NCI-H2029 treated with DMSO at 0.1 percent for 48 hours (cell line): Measurements from ENCODE around the gene BTBD10.
"Not testable (repeated sequence)": the region's sequence is repeated elsewhere in the genome, so short reads cannot be mapped to it uniquely, and the experiment has no call there.

Experiments
- DNase-seq: peaks from one replicate; lab custom pipeline; 2025; lab: John Stamatoyannopoulos, UW

Gene BTBD10

DNA sequence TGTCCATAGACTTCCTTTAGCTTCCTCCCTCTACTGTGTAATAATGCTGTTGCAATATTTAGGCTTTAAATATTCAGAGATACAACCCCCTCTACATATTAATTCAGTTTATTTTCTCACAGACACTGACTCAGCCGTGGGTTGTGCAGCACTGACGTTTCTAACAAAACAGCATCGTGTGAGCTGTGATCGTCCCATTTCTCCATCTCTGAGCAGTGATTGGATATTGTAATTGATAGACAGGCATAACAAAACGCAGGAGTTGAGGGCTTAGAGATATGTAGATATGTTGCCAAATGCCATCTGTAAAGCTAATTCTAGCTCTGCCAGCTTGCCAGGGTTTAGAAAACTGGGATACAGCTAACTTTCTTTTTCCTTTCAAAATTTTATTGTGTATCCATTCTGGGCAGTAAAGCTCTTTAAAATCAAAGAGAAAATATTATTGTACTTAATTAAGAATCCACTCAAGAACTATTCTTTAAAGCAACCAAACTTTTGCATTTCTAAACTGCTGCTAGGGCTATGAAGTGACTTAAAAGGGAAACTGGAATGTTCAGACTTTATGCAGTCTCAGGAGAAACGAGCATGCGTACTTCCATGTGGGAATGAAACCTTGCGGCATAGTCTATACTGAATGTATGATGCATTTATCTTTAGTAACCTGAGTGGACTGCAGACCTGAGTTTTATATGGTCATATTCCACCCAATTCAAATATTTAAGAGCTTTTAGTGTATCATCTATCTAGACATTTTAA is 22.7 kb downstream of the BTBD10 start:
- peak; percentile 23 for DNase-seq

DNA sequence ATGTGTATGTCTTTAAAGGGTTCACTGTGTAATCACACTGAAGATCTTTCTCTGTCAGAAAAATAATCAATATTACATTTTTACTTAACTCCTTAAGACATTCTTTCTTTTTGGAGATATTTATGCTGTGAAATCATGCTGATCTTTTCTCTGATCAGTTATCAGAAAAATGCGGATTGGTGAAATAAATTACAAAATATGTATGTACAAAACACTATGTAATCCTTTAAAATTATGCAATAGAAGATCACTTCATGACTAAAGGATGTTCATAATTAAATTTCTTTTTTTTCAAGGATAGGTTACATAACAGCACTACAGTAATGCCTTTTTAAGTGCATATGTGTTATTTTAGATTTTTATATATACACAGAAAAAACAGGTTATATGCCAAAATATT is 24.7 kb downstream of the BTBD10 start:
- no peak for DNase-seq

DNA sequence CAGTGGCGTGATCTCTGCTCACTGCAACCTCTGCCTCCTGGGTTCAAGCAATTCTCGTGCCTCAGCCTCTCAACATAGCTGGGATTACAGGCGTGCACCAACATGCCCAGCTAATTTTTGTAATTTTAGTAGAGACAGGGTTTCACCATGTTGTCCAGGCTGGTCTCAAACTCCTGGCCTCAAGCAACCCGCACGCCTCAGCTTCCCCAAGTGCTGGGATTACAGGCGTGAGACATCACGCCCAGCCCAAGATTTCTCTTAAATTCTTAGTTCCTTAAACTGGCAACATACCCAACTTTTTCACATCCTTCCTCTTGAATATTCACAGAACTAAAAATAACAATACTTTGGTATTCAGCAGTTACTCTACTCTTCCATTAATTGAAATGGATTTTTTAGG is 26.2 kb downstream of the BTBD10 start:
- not testable (repeated sequence) for DNase-seq

- peak; percentile 49 for DNase-seq
These were observed 28.5 kb downstream of the BTBD10 start for GRCh38 chr11:13434247-13435205.

DNA sequence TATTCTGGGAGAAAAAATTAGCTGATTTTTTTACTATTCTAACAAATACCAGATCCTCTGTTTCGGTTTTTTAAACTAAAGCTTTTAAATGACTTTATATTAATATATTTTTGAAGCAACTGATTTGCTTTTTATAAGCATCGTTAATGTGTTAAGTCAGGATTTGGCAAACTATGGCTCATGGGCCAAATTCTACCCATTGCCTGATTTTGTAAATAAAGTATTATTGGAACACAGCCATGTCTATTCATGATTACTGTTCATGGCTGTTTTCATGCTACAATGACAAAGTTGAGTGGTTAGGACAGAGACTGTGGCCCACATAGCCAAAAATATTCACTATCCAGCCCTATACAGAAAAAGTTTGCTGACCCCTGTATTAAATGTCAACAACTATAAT is 29.6 kb downstream of the BTBD10 start:
- no peak for DNase-seq

DNA sequence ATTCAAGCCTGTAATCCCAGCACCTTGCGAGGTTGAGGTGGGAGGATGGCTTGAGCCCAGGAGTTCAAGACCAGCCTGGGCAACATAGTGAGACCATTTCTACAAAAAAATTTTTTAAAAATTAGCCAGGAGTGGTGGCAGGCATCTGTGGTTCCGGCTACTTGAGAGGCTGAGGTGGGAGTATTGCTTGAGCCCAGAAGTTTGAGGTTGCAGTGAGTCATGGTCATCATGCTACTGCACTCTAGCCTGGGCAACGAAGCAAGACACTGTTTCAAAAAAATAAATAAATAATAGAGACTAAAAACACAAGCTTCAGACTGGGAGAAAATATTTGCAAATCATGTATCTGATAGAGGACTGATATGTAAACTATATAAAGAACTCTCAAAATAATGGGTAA is 33.2 kb downstream of the BTBD10 start:
- no peak for DNase-seq

DNA sequence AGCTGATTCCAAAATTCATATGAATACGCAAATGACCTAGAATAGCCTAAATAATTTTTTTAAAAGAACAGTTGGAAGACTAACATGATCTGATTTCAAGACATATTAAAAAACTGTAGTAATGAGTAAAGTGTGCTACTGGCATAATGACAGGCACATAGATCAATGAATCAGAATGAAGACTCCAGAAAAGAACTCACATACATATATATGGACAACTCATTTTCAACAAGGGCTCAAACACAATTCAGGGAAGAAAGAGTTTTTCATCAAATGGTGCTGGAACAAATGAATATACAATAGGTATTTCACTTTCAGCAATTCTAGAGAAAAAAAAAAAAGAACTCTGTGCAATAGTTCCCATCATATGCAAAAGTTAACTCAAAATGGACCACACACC is 33.7 kb downstream of the BTBD10 start:
- DNase-seq = no peak

DNA sequence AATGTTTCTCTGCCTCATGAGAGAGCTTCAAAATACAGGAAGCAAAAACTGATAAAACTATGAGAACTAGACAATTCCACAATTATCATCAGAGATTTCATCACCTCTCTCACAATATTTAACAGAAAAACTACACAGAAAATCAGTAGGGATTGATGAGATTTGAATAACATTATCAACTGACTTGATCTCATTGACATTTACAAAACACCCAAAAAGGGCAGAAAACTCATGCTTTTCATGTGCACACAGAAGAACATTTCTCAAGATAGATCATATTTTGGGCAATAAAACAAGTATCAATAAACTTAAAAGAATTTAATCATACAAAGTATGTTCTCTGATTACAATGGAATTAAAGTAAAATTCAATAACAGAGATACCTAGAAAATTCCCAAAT is 35.6 kb downstream of the BTBD10 start:
- DNase-seq = no peak

- no peak for DNase-seq
These were observed 39.6 kb downstream of the BTBD10 start for GRCh38 chr11:13423372-13423771.

GRCh38 chr11:13421561-13421960 is 41.5 kb downstream of the BTBD10 start:
- DNase-seq = no peak

GRCh38 chr11:13415201-13415600 is 47.8 kb downstream of the BTBD10 start:
- DNase-seq = no peak

DNA sequence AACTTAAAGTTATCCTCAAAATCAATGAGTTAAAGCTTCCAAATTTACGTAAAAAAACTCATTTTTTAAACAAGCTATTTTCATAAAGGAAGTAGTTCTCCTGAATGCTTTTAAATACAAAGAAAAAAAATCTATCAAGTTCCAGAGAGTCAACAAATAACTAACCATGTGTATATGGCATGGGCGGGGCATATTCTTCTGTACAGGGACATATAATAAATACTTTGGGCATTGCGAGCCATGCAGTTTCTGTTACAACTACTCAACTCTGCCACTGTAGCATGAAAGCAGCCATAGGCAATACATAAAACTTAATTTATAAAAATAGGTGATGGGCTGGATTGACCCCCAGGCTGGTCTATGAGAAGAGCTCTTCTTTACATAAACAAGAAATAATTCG is 57.8 kb downstream of the BTBD10 start:
- DNase-seq = no peak

GRCh38 chr11:13398335-13398734 is 64.7 kb downstream of the BTBD10 start:
- DNase-seq = not testable (repeated sequence)

- DNase-seq = no peak
These were observed 71.8 kb downstream of the BTBD10 start for GRCh38 chr11:13391217-13391616.

DNA sequence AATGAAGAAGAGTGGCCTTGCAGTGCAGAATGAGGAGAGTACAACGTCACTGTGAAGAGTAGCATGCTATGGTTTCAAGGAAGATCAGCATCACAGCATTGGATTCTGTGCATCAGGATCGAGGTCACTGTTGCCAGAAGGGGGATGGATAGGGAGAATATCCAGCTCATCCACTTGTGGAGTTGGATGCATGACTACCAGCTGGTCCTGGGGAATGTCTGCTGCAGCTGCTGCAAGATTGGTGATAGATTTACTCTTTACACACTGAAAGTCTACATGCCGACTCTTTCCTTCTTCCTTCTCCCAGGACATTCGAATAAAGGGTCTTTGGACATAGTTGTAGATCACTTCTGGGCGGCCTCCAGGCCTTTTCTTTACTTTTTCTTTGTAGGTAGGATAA is 74.3 kb downstream of the BTBD10 start:
- no peak for DNase-seq

GRCh38 chr11:13386567-13386966 is 76.5 kb downstream of the BTBD10 start:
- DNase-seq = no peak

GRCh38 chr11:13384908-13385640 is 77.9 kb downstream of the BTBD10 start:
- peak; percentile 38 for DNase-seq

- no peak for DNase-seq
These were observed 80.3 kb downstream of the BTBD10 start for GRCh38 chr11:13382751-13383150.

DNA sequence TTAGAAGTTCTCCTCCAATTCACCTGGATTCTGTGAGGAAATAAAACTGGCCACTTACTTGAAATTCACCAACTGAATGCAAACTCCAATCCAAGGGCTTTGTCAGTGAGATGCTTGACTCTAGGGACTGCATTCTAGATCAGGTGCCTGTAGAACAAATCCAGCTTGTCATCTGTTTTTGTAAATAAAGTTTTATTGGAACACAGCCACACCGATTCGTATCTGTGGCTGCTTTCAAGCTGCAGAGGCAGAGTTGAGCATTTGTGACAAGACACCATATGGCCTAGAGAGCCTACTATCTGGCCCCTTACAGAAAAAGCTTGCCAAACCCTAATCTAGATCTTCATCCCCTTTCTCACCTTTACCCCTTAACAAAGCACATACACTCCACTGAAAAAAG is 82.3 kb downstream of the BTBD10 start:
- no peak for DNase-seq

DNA sequence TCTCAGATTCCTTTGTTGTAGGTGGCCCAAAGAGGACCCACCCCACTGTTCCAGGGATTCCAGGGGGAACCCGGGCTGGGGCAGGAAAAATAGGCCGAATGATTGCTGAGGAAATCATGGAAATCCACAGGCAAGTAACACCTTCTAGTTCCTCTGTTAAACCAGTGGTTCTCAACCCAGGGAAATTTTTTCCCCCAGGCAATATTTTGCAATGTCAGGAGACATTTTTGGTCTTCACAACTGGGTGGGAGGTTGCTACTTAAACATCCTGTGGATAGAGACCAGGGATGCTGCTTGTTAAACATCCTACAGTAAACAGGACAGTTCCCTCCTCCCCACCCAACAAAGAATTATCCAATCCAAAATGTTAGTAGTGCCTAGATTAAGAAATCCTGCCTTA is 84.7 kb downstream of the BTBD10 start:
- no peak for DNase-seq

DNA sequence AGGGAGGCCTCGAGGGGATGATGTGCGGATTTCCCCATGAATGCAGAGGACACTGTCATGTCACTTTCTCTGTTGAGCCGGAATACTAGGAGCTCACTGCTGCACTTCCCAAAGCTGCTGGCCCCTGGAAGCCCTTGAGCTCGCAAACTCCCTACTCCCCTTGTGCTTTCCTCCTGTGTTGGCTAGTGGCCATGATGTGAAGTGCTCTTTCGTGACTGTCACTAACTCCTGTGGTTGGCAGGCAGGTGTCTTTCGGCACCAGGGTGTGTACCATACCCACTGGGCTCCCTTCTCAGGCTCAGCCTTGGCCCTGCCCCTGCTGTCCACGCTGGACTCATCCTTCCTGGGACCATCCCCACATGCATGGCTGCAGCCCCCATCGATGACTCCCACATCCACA is 86.2 kb downstream of the BTBD10 start:
- DNase-seq = peak; percentile 71

- no peak for DNase-seq
These were observed 86.6 kb downstream of the BTBD10 start for GRCh38 chr11:13376402-13376801.
